Measurements from ENCODE around the gene ANKRD45.

ANKRD45 gene

GRCh38 chr1:173562813-173563212 lies 106.8 kb downstream of the ANKRD45 start:
- TF ChIP-seq CTCF (conservative IDR thresholded peaks at IDR 0.05; ENCODE audit: low read length): no peak; the same call in 1 of the 2 replicates
- H3K4me3 ChIP-seq (ENCODE audit: low read length): no peak overlapping the region
- no peak for DNase-seq (ENCODE audit: low read depth)

DNA sequence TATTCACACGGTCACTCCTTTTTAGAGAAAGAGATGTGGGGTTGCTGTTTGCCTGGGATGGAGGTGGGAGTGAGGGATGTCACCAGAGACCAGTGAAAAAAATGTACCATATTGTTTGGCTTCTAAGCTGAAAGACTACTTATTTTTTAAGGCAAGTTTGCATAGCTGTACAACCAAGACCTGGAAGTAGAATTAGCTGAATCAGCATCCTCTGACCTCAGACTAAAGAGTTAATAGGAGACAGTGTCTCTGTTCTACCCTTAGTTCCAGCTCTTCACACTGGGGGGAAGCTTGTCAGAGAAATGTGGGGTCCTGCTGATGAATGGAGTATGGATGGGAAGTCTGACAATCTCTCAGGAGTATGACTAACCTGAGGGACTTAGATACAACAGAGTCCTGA lies 108.4 kb downstream of the ANKRD45 start:
- TF ChIP-seq CTCF (conservative IDR thresholded peaks at IDR 0.05; ENCODE audit: low read length): no peak
- no peak overlapping the region for H3K4me3 ChIP-seq (ENCODE audit: low read length)

GRCh38 chr1:173560285-173560880 lies 109.3 kb downstream of the ANKRD45 start:
- no peak for DNase-seq (ENCODE audit: low read depth)
- TF ChIP-seq CTCF (conservative IDR thresholded peaks at IDR 0.05; ENCODE audit: low read length): no peak
- H3K4me3 ChIP-seq (ENCODE audit: low read length): no peak overlapping the region

More for the DNA sequence above, 108.4 kb downstream of the ANKRD45 start:
- no peak for DNase-seq (ENCODE audit: low read depth)
